ENCODE measurements around the gene BABAM2. TPM values are rescaled to one million over a fixed set of nuclear protein-coding genes. Genes with fewer than 3 reads are reported as not detected.

BABAM2 gene
- total and polyA plus RNA-seq, 7 donors, result 34.2 to 74.5 (median 52.3) TPM

DNA sequence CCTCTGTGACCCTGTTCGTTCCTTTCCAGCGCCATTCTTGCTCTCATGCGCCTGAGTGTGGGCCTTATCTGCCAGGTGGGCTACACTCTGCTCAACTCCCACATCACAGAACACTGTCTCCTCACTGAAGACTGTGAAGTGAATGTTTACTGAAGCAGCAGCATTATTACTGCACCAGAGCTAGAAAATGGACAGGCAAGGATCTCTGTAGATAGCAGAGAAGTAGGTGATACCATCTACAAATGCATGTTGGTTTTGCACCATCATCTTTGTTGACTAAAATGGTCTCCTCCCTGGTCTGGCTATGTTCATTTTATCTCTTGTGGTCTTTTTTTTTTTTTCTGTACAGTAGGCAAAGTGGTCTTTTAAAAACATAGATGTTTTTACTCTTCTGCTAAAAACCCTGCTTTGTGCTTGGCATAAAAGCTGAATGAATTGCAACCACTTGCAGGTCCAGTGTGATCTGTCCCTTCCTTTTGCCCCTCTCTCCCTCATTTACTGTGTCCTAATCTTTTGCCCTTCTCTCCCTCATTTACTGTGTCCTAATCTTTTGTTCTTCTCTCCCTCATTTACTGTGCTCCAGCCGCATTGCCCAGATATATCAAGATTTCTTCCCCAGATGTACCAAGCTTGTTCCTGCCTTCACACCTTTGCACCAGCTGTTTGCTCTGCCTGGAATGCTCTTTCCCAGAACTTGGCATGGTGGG, 35.4 kb downstream of the BABAM2 start:
- peaks cover 0 to 15% of the 10 kb centered on the region in 2 donors for H3K36me3 ChIP-seq (ENCODE audit: insufficient read depth in 1 of 2, low read depth in 1 of 2)
- WGBS, 3 donors, result 88 to 94% (median 92%) methylated on average over 4 of the region's 4 CpGs
- intact Hi-C loops (cut with DNase I), result no loop called here

GRCh38 chr2:27929916-27930486, 39.5 kb downstream of the BABAM2 start:
- intact Hi-C loops (cut with DNase I), result no loop called here
- TF ChIP-seq, protein P1, sequence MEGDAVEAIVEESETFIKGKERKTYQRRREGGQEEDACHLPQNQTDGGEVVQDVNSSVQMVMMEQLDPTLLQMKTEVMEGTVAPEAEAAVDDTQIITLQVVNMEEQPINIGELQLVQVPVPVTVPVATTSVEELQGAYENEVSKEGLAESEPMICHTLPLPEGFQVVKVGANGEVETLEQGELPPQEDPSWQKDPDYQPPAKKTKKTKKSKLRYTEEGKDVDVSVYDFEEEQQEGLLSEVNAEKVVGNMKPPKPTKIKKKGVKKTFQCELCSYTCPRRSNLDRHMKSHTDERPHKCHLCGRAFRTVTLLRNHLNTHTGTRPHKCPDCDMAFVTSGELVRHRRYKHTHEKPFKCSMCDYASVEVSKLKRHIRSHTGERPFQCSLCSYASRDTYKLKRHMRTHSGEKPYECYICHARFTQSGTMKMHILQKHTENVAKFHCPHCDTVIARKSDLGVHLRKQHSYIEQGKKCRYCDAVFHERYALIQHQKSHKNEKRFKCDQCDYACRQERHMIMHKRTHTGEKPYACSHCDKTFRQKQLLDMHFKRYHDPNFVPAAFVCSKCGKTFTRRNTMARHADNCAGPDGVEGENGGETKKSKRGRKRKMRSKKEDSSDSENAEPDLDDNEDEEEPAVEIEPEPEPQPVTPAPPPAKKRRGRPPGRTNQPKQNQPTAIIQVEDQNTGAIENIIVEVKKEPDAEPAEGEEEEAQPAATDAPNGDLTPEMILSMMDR (IDR thresholded peaks at IDR 0.05), result no peak
- Histone ChIP-seq H3K27ac (no peak overlapping the region), H3K36me3 (ENCODE audit: insufficient read depth in 1 of 2, low read depth in 1 of 2) (peaks cover 0 to 19% of the 10 kb centered on the region in 2 donors), H3K4me1 (peaks cover 7% of the 10 kb centered on the region), H3K4me3 (no peak overlapping the region), H3K9me3 (no peaks in the 10 kb centered on the region), H3K27me3 (ENCODE audit: insufficient read depth in 3 of 3, low read length in 2 of 3) (no peaks in the 10 kb centered on the region)
- 82 to 91% (median 83%) methylated on average over 11 of the region's 11 CpGs for WGBS, 3 donors
- ATAC-seq (no peak), DNase-seq (no peak)

More for the DNA sequence above, 35.4 kb downstream of the BABAM2 start:
- H3K27me3 ChIP-seq (ENCODE audit: insufficient read depth in 3 of 3, low read length in 2 of 3), result no peaks in the 10 kb centered on the region
- DNase-seq (no peak), ATAC-seq (no peak)
- H3K9me3 ChIP-seq, result no peaks in the 10 kb centered on the region
- H3K4me1 ChIP-seq, result peaks cover 15% of the 10 kb centered on the region
- TF ChIP-seq, protein P1 (IDR thresholded peaks at IDR 0.05), result no peak
- no peak overlapping the region for H3K4me3 ChIP-seq
- H3K27ac ChIP-seq, result no peak overlapping the region

GRCh38 chr2:27931361-27931950, 40.9 kb downstream of the BABAM2 start:
- WGBS, 3 donors, result 91 to 95% (median 92%) methylated on average over 4 of the region's 4 CpGs
- intact Hi-C loops (cut with DNase I), result no loop called here
- no peak overlapping the region for H3K27ac ChIP-seq
- no peaks in the 10 kb centered on the region for H3K9me3 ChIP-seq
- H3K27me3 ChIP-seq (ENCODE audit: insufficient read depth in 3 of 3, low read length in 2 of 3), result no peaks in the 10 kb centered on the region
- H3K4me3 ChIP-seq, result no peak overlapping the region
- TF ChIP-seq, protein P1 (IDR thresholded peaks at IDR 0.05), result no peak
- DNase-seq, result no peak
- no peak for ATAC-seq
- H3K36me3 ChIP-seq (ENCODE audit: insufficient read depth in 1 of 2, low read depth in 1 of 2), result peaks cover 0 to 19% of the 10 kb centered on the region in 2 donors
- peaks cover 7% of the 10 kb centered on the region for H3K4me1 ChIP-seq

DNA sequence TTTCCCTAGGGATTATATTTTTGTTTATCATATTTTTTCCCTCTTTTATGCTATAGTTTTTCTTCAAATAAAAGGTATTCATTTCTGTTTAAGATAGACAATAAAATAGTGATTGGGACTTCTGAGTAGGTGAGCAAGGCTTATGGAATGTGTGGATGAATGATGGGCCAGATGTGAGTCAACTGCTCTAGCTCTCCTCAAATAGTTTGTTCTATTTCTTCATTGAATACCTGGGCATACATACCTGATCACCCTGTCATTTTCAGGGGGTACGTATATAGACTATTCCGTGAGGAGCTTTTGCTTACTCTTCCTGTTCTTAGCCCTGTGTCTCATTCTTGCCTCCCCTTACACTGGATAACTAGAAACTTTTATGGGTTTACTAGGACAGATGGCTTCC, 41.9 kb downstream of the BABAM2 start:
- WGBS, 3 donors, result 96 to 100% (median 96%) methylated on average over 2 of the region's 2 CpGs
- no peak for DNase-seq
- intact Hi-C loops (cut with DNase I), result no loop called here
- Histone ChIP-seq H3K36me3 (ENCODE audit: insufficient read depth in 1 of 2, low read depth in 1 of 2) (peaks cover 0 to 19% of the 10 kb centered on the region in 2 donors), H3K4me3 (no peak overlapping the region), H3K4me1 (peaks cover 7% of the 10 kb centered on the region), H3K27ac (no peak overlapping the region), H3K9me3 (no peaks in the 10 kb centered on the region), H3K27me3 (ENCODE audit: insufficient read depth in 3 of 3, low read length in 2 of 3) (no peaks in the 10 kb centered on the region)
- peak in 3 of 4 donors; percentile 54 to 77 (median 65) for ATAC-seq
- TF ChIP-seq, protein P1 (IDR thresholded peaks at IDR 0.05), result no peak
